K562 (cell line): ENCODE results near the gene RHOF. TPM values are rescaled to one million over a fixed set of nuclear protein-coding genes. Genes with fewer than 3 reads are reported as not detected.

Experiments
- CBFA2T2 ChIP-seq: fragments of 450-650 bp; conservative IDR thresholded peaks from 2 replicates; pipeline ENCODE4 v1.6.1; 2017; ENCODE audit warnings: mild to moderate bottlenecking
- CTBP1 ChIP-seq: fragments of 450-650 bp; IDR thresholded peaks from 2 replicates; pipeline ENCODE4 v1.6.1; 2016; ENCODE audit warnings: borderline replicate concordance
- KHSRP ChIP-seq: fragments of 450-650 bp; IDR thresholded peaks from 2 replicates; pipeline ENCODE4 v1.6.1; 2017
- NR1H2 ChIP-seq: sonication (generic); formaldehyde crosslinking; IDR thresholded peaks from 2 replicates; pipeline ENCODE4 v1.4.0; 2020; ENCODE audit warnings: mild to moderate bottlenecking, missing genetic modification reagents
- RAD51 ChIP-seq: fragments of 450-650 bp; IDR thresholded peaks from 2 replicates; pipeline ENCODE4 v1.7.1; 2016; ENCODE audit warnings: low read depth, mild to moderate bottlenecking, borderline replicate concordance
- ZFX ChIP-seq: sonication (generic); formaldehyde crosslinking; IDR thresholded peaks from 2 replicates; pipeline ENCODE4 v1.8.0; 2022; ENCODE audit warnings: mild to moderate bottlenecking, missing genetic modification reagents, moderate library complexity
- polyA plus RNA-seq, 8 experiments: library from polyadenylated mRNA; depleted of rRNA in 4 of 8; stranded (reverse) in 5 of 8; unstranded in 3 of 8; fragments of >200 nt; fragmentation: Nextera tagmentation in 2 of 8; fragmentation: Illumina TruSeq in 1 of 8; extraction: Ambion mirVana in 2 of 8; extraction: Trizol in 1 of 8; gene quantifications; 2 replicates each; pipeline versions ENCODE4 v1.2.1 to v1.2.3, GENCODE V29; 2011 to 2014; ENCODE audit warnings: inconsistent platforms in 1 of 8, missing spikeins in 1 of 8
- total RNA-seq, 7 experiments: library from RNA; depleted of rRNA in 6 of 7; stranded (reverse); fragments of >200 nt in 6 of 7; fragmentation: Illumina TruSeq in 2 of 7; extraction: Trizol in 2 of 7; gene quantifications; 2 replicates each; pipeline versions ENCODE4 v1.2.1 to v1.2.3, GENCODE V29; 2011 to 2021; ENCODE audit warnings: low replicate concordance in 1 of 7
- TF ChIP-seq, protein P1 (sequence below), 2 experiments: fragments of 450-650 bp in 1 of 2; sonication (generic) in 1 of 2; formaldehyde crosslinking in 1 of 2; IDR thresholded peaks; 2 replicates each; pipeline versions ENCODE4 v1.7.1 to v1.9.0; 2016 to 2022; ENCODE audit warnings: inconsistent platforms in 1 of 2, mild to moderate bottlenecking in 1 of 2, missing genetic modification reagents in 1 of 2
- TF ChIP-seq, protein P2 (sequence below): fragments of 450-650 bp; IDR thresholded peaks from 2 replicates; pipeline ENCODE4 v1.6.1; 2016; ENCODE audit warnings: antibody characterized with exemption
- TF ChIP-seq, protein P3 (sequence below): fragments of 450-650 bp; IDR thresholded peaks from 2 replicates; pipeline ENCODE4 v1.6.1; 2016; ENCODE audit warnings: low read depth, mild to moderate bottlenecking, moderate library complexity
- TF ChIP-seq, protein P4 (sequence below), 2 experiments: fragments of 250-450 bp in 1 of 2; fragments of 450-650 bp in 1 of 2; sonication (Bioruptor Pico) in 1 of 2; IDR thresholded peaks; 2 replicates each; pipeline versions ENCODE4 v1.6.1 to v1.8.0; 2016 to 2021; ENCODE audit warnings: mild to moderate bottlenecking in 2 of 2, moderate library complexity in 2 of 2, missing compliant biosample characterization in 1 of 2, missing genetic modification characterization in 1 of 2
- TF ChIP-seq, protein P5 (sequence below): fragments of 450-650 bp; formaldehyde crosslinking; IDR thresholded peaks from 2 replicates; pipeline ENCODE4 v1.4.0; 2020; ENCODE audit warnings: mild to moderate bottlenecking, mixed read lengths
- TF ChIP-seq, protein P6 (sequence below): sonication (generic); IDR thresholded peaks from 2 replicates; pipeline ENCODE4 v1.6.1; 2016

RHOF gene
- total and polyA plus RNA-seq, 9 of the 15 experiments (the other 6 are each of a cell fraction or from before 2014, with no cell fraction given), result 0.13 to 10.1 (median 4.0) TPM

DNA sequence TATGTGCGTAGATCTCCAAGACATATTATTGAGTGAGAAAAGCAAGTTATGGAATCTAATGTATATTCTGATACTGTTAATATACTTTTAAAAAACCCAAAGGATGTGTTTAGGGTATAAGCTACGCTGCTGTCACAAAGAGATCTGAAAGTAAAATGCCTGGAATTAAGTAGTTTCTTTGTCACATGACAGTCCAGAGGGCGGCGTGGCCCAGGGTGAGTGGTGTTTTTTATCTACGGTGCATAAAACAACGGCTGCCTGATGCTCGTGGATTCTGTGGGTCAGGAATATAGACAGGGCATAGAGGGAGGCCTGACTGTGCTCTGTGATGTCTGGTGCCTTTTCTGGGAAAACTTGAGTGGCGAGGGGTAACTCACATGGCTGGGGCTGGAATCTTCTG is 59.6 kb downstream of the RHOF start (continued):
- TF ChIP-seq, protein P1, sequence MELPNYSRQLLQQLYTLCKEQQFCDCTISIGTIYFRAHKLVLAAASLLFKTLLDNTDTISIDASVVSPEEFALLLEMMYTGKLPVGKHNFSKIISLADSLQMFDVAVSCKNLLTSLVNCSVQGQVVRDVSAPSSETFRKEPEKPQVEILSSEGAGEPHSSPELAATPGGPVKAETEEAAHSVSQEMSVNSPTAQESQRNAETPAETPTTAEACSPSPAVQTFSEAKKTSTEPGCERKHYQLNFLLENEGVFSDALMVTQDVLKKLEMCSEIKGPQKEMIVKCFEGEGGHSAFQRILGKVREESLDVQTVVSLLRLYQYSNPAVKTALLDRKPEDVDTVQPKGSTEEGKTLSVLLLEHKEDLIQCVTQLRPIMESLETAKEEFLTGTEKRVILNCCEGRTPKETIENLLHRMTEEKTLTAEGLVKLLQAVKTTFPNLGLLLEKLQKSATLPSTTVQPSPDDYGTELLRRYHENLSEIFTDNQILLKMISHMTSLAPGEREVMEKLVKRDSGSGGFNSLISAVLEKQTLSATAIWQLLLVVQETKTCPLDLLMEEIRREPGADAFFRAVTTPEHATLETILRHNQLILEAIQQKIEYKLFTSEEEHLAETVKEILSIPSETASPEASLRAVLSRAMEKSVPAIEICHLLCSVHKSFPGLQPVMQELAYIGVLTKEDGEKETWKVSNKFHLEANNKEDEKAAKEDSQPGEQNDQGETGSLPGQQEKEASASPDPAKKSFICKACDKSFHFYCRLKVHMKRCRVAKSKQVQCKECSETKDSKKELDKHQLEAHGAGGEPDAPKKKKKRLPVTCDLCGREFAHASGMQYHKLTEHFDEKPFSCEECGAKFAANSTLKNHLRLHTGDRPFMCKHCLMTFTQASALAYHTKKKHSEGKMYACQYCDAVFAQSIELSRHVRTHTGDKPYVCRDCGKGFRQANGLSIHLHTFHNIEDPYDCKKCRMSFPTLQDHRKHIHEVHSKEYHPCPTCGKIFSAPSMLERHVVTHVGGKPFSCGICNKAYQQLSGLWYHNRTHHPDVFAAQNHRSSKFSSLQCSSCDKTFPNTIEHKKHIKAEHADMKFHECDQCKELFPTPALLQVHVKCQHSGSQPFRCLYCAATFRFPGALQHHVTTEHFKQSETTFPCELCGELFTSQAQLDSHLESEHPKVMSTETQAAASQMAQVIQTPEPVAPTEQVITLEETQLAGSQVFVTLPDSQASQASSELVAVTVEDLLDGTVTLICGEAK (IDR thresholded peaks at IDR 0.05), result no peak
- TF ChIP-seq, protein P1 (CRISPR knock-in tag; IDR thresholded peaks at IDR 0.05), result no peak
- no peak for TF ChIP-seq ZFX (CRISPR knock-in tag)
- TF ChIP-seq, protein P2, sequence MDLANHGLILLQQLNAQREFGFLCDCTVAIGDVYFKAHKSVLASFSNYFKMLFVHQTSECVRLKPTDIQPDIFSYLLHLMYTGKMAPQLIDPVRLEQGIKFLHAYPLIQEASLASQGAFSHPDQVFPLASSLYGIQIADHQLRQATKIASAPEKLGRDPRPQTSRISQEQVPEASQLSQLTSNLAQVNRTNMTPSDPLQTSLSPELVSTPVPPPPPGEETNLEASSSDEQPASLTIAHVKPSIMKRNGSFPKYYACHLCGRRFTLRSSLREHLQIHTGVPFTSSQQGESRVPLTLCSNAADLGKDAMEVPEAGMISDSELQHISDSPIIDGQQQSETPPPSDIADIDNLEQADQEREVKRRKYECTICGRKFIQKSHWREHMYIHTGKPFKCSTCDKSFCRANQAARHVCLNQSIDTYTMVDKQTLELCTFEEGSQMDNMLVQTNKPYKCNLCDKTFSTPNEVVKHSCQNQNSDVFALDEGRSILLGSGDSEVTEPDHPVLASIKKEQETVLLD, result no peak
- peak; percentile 48; the same call in 1 of the 2 replicates for TF ChIP-seq RAD51
- TF ChIP-seq CTBP1, result no peak
- TF ChIP-seq, protein P3, sequence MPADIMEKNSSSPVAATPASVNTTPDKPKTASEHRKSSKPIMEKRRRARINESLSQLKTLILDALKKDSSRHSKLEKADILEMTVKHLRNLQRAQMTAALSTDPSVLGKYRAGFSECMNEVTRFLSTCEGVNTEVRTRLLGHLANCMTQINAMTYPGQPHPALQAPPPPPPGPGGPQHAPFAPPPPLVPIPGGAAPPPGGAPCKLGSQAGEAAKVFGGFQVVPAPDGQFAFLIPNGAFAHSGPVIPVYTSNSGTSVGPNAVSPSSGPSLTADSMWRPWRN, result no peak
- 0 out of 2 replicates have a peak, but pooled peaks have one; percentile 2 for TF ChIP-seq CBFA2T2
- no peak for TF ChIP-seq NR1H2 (CRISPR knock-in tag)
- TF ChIP-seq, protein P4, sequence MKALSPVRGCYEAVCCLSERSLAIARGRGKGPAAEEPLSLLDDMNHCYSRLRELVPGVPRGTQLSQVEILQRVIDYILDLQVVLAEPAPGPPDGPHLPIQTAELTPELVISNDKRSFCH (CRISPR knock-in tag; IDR thresholded peaks at IDR 0.05), result no peak
- TF ChIP-seq, protein P4 (tag; IDR thresholded peaks at IDR 0.05), result no peak
- TF ChIP-seq, protein P5, sequence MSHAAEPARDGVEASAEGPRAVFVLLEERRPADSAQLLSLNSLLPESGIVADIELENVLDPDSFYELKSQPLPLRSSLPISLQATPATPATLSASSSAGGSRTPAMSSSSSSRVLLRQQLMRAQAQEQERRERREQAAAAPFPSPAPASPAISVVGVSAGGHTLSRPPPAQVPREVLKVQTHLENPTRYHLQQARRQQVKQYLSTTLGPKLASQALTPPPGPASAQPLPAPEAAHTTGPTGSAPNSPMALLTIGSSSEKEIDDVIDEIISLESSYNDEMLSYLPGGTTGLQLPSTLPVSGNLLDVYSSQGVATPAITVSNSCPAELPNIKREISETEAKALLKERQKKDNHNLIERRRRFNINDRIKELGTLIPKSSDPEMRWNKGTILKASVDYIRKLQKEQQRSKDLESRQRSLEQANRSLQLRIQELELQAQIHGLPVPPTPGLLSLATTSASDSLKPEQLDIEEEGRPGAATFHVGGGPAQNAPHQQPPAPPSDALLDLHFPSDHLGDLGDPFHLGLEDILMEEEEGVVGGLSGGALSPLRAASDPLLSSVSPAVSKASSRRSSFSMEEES, result peak; percentile 75
- TF ChIP-seq, protein P6, sequence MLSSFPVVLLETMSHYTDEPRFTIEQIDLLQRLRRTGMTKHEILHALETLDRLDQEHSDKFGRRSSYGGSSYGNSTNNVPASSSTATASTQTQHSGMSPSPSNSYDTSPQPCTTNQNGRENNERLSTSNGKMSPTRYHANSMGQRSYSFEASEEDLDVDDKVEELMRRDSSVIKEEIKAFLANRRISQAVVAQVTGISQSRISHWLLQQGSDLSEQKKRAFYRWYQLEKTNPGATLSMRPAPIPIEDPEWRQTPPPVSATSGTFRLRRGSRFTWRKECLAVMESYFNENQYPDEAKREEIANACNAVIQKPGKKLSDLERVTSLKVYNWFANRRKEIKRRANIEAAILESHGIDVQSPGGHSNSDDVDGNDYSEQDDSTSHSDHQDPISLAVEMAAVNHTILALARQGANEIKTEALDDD, result no peak
- TF ChIP-seq KHSRP, result no peak
